GM23338 (cell line): ENCODE measurements around the gene BPI.

Experiments
- CREB1 ChIP-seq: fragments of 250-450 bp; sonication (Bioruptor Pico); IDR thresholded peaks from 2 replicates; pipeline ENCODE4 v1.5.0; 2020; ENCODE audit warnings: low read depth, mild to moderate bottlenecking, moderate library complexity
- CTCF ChIP-seq, 2 experiments: fragments of 200-600 bp in 1 of 2; sonication (generic) in 1 of 2; conservative IDR thresholded peaks; 2 replicates each; pipeline versions ENCODE4 v1.5.1 to v1.6.1; 2016 to 2017; ENCODE audit warnings: antibody characterized with exemption in 2 of 2, low read depth in 2 of 2, mild to moderate bottlenecking in 2 of 2, moderate library complexity in 1 of 2
- ETS1 ChIP-seq: IDR thresholded peaks from 2 replicates; pipeline ENCODE4 v1.6.1; 2016; ENCODE audit warnings: antibody characterized with exemption
- EZH2 ChIP-seq: fragments of 200-600 bp; sonication (generic); IDR thresholded peaks from one replicate; pipeline ENCODE4 v1.8.0; 2017; ENCODE audit warnings: antibody characterized with exemption, mild to moderate bottlenecking, low read depth; ENCODE audit not compliant: unreplicated experiment
- EZH2phosphoT487 ChIP-seq: fragments of 200-600 bp; sonication (generic); IDR thresholded peaks from one replicate; pipeline ENCODE4 v1.8.1; 2018; ENCODE audit warnings: antibody characterized with exemption; ENCODE audit not compliant: unreplicated experiment
- JUNB ChIP-seq: IDR thresholded peaks from one replicate; pipeline ENCODE4 v1.6.1; 2016; ENCODE audit warnings: antibody characterized with exemption; ENCODE audit not compliant: unreplicated experiment
- NANOG ChIP-seq: IDR thresholded peaks from 2 replicates; pipeline ENCODE4 v1.6.1; 2016; ENCODE audit warnings: antibody characterized with exemption, borderline replicate concordance
- POLR2AphosphoS5 ChIP-seq: IDR thresholded peaks from 2 replicates; pipeline ENCODE4 v1.6.1; 2016; ENCODE audit warnings: antibody characterized with exemption, low read depth
- STAT1 ChIP-seq: IDR thresholded peaks from one replicate; pipeline ENCODE4 v1.6.1; 2016; ENCODE audit warnings: antibody characterized with exemption; ENCODE audit not compliant: unreplicated experiment
- TF ChIP-seq, protein P1 (sequence below): IDR thresholded peaks from one replicate; pipeline ENCODE4 v1.6.1; 2018; ENCODE audit warnings: antibody characterized with exemption; ENCODE audit not compliant: unreplicated experiment
- TF ChIP-seq, protein P2 (sequence below): fragments of 250-450 bp; sonication (Bioruptor Pico); IDR thresholded peaks from 2 replicates; pipeline ENCODE4 v1.5.0; 2020; ENCODE audit warnings: mild to moderate bottlenecking, moderate library complexity

DNA sequence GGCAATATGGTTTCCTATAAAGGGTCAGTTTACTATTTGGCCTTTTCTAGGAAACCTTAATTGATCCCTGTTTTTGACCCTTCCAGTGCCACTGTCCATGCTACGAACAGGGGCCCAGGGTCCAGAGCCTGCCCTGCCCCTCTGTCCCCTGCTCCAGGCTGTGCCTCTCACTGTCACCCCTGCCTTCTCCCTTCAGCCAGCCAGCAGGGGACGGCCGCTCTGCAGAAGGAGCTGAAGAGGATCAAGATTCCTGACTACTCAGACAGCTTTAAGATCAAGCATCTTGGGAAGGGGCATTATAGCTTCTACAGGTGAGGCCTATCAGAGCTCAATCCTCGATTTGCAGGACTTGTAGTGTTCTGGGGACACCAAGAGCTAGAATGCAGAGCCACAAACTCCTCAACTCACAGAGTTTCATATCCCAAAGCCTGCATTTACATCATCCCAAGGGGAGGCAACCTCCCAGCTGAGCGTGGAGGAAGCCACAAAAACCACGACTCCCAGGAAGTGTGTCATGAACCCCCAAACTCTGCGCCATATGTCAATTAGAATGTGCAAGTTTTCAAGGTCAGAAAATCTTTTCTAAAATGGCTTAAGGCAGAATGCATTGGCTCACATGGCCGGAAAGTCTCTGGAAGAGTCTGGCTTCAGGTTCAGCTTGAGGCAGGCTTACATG lies 3.6 kb downstream of the BPI start:
- no peak for TF ChIP-seq CTCF (conservative IDR thresholded peaks at IDR 0.05; ENCODE audit: low read depth in 2 of 2)
- no peak for TF ChIP-seq POLR2AphosphoS5
- TF ChIP-seq ETS1 = no peak
- no peak for TF ChIP-seq JUNB
- no peak for TF ChIP-seq EZH2
- TF ChIP-seq EZH2phosphoT487 = no peak
- no peak for TF ChIP-seq NANOG
- TF ChIP-seq CREB1 (CRISPR knock-in tag) = no peak
- TF ChIP-seq, protein P1, sequence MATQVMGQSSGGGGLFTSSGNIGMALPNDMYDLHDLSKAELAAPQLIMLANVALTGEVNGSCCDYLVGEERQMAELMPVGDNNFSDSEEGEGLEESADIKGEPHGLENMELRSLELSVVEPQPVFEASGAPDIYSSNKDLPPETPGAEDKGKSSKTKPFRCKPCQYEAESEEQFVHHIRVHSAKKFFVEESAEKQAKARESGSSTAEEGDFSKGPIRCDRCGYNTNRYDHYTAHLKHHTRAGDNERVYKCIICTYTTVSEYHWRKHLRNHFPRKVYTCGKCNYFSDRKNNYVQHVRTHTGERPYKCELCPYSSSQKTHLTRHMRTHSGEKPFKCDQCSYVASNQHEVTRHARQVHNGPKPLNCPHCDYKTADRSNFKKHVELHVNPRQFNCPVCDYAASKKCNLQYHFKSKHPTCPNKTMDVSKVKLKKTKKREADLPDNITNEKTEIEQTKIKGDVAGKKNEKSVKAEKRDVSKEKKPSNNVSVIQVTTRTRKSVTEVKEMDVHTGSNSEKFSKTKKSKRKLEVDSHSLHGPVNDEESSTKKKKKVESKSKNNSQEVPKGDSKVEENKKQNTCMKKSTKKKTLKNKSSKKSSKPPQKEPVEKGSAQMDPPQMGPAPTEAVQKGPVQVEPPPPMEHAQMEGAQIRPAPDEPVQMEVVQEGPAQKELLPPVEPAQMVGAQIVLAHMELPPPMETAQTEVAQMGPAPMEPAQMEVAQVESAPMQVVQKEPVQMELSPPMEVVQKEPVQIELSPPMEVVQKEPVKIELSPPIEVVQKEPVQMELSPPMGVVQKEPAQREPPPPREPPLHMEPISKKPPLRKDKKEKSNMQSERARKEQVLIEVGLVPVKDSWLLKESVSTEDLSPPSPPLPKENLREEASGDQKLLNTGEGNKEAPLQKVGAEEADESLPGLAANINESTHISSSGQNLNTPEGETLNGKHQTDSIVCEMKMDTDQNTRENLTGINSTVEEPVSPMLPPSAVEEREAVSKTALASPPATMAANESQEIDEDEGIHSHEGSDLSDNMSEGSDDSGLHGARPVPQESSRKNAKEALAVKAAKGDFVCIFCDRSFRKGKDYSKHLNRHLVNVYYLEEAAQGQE = no peak
- no peak for TF ChIP-seq STAT1
- TF ChIP-seq, protein P2, sequence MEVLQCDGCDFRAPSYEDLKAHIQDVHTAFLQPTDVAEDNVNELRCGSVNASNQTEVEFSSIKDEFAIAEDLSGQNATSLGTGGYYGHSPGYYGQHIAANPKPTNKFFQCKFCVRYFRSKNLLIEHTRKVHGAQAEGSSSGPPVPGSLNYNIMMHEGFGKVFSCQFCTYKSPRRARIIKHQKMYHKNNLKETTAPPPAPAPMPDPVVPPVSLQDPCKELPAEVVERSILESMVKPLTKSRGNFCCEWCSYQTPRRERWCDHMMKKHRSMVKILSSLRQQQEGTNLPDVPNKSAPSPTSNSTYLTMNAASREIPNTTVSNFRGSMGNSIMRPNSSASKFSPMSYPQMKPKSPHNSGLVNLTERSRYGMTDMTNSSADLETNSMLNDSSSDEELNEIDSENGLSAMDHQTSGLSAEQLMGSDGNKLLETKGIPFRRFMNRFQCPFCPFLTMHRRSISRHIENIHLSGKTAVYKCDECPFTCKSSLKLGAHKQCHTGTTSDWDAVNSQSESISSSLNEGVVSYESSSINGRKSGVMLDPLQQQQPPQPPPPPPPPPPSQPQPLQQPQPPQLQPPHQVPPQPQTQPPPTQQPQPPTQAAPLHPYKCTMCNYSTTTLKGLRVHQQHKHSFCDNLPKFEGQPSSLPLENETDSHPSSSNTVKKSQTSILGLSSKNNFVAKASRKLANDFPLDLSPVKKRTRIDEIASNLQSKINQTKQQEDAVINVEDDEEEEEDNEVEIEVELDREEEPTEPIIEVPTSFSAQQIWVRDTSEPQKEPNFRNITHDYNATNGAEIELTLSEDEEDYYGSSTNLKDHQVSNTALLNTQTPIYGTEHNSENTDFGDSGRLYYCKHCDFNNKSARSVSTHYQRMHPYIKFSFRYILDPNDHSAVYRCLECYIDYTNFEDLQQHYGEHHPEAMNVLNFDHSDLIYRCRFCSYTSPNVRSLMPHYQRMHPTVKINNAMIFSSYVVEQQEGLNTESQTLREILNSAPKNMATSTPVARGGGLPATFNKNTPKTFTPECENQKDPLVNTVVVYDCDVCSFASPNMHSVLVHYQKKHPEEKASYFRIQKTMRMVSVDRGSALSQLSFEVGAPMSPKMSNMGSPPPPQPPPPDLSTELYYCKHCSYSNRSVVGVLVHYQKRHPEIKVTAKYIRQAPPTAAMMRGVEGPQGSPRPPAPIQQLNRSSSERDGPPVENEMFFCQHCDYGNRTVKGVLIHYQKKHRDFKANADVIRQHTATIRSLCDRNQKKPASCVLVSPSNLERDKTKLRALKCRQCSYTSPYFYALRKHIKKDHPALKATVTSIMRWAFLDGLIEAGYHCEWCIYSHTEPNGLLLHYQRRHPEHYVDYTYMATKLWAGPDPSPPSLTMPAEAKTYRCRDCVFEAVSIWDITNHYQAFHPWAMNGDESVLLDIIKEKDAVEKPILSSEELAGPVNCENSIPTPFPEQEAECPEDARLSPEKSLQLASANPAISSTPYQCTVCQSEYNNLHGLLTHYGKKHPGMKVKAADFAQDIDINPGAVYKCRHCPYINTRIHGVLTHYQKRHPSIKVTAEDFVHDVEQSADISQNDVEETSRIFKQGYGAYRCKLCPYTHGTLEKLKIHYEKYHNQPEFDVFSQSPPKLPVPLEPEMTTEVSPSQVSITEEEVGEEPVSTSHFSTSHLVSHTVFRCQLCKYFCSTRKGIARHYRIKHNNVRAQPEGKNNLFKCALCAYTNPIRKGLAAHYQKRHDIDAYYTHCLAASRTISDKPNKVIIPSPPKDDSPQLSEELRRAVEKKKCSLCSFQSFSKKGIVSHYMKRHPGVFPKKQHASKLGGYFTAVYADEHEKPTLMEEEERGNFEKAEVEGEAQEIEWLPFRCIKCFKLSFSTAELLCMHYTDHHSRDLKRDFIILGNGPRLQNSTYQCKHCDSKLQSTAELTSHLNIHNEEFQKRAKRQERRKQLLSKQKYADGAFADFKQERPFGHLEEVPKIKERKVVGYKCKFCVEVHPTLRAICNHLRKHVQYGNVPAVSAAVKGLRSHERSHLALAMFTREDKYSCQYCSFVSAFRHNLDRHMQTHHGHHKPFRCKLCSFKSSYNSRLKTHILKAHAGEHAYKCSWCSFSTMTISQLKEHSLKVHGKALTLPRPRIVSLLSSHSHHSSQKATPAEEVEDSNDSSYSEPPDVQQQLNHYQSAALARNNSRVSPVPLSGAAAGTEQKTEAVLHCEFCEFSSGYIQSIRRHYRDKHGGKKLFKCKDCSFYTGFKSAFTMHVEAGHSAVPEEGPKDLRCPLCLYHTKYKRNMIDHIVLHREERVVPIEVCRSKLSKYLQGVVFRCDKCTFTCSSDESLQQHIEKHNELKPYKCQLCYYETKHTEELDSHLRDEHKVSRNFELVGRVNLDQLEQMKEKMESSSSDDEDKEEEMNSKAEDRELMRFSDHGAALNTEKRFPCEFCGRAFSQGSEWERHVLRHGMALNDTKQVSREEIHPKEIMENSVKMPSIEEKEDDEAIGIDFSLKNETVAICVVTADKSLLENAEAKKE (CRISPR knock-in tag) = no peak
